PC-9 (cell line): ENCODE measurements around the gene CYP4Z1. TPM values are rescaled to one million over a fixed set of nuclear protein-coding genes. Genes with fewer than 3 reads are reported as not detected.
"Not testable (repeated sequence)": the region's sequence is repeated elsewhere in the genome, so short reads cannot be mapped to it uniquely, and the experiment has no call there.

Source experiments
- BruUV-seq: library from RNA; stranded (reverse); fragments of 400-500 nt; replicated peaks from 2 replicates; lab custom pipeline; 2021; lab: Mats Ljungman, UMichigan
- CTCF ChIA-PET: fragments of 300-600 bp; sonication (Branson Sonifier 250); formaldehyde crosslinking; loops from one replicate; lab custom pipeline; 2022; ENCODE audit warnings: antibody characterized with exemption; lab: Charles Lee
- POLR2A ChIA-PET: fragments of 300-600 bp; sonication (Branson Sonifier 250); formaldehyde crosslinking; loops from one replicate; lab custom pipeline; 2022; ENCODE audit warnings: antibody characterized with exemption; ENCODE audit not compliant: unreplicated experiment; lab: Charles Lee
- DNase-seq, 2 experiments: peaks; one replicate each; pipeline versions ENCODE4 v3.0.0 to v3.0.0-alpha.2; 2015 to 2022; ENCODE audit warnings: mixed read lengths in 1 of 2
- H2AFZ ChIP-seq: fragments of 200-600 bp; sonication (generic); 2 replicates; pipeline ENCODE4 v1.8.1; 2017; ENCODE audit warnings: antibody characterized with exemption
- H3F3A ChIP-seq: fragments of 200-600 bp; sonication (generic); 2 replicates; pipeline ENCODE4 v1.8.1; 2017; ENCODE audit warnings: antibody characterized with exemption, mild to moderate bottlenecking, low read depth; ENCODE audit not compliant: insufficient read depth
- H3K27ac ChIP-seq: fragments of 200-600 bp; sonication (generic); 2 replicates; pipeline ENCODE4 v1.6.1; 2016; ENCODE audit warnings: mixed run types
- H3K27me3 ChIP-seq: fragments of 200-600 bp; sonication (generic); 2 replicates; pipeline ENCODE4 v1.6.1; 2016; ENCODE audit warnings: low read depth, mixed run types; ENCODE audit not compliant: insufficient read depth
- H3K36me3 ChIP-seq: fragments of 200-600 bp; sonication (generic); 2 replicates; pipeline ENCODE4 v1.6.1; 2016; ENCODE audit warnings: low read depth, mixed run types
- H3K4me1 ChIP-seq: fragments of 200-600 bp; sonication (generic); replicated peaks from 2 replicates; pipeline ENCODE4 v1.6.1; 2016; ENCODE audit warnings: mixed run types; ENCODE audit not compliant: insufficient read depth
- H3K4me2 ChIP-seq: fragments of 200-600 bp; sonication (generic); 2 replicates; pipeline ENCODE4 v1.6.1; 2017; ENCODE audit warnings: mixed run types
- H3K4me3 ChIP-seq: fragments of 200-600 bp; sonication (generic); 2 replicates; pipeline ENCODE4 v1.6.1; 2016; ENCODE audit warnings: mixed run types
- H3K79me2 ChIP-seq: fragments of 200-600 bp; sonication (generic); 2 replicates; pipeline ENCODE4 v1.6.1; 2017; ENCODE audit warnings: low read depth, mixed run types
- H3K9me2 ChIP-seq: fragments of 200-600 bp; sonication (generic); 2 replicates; pipeline ENCODE4 v1.8.1; 2017; ENCODE audit warnings: mild to moderate bottlenecking; ENCODE audit not compliant: insufficient read depth
- H3K9me3 ChIP-seq: fragments of 200-600 bp; sonication (generic); 2 replicates; pipeline ENCODE4 v1.8.1; 2016; ENCODE audit warnings: low read depth; ENCODE audit not compliant: insufficient read depth
- H4K20me1 ChIP-seq: fragments of 200-600 bp; sonication (generic); 2 replicates; pipeline ENCODE4 v1.8.1; 2017; ENCODE audit not compliant: insufficient read depth
- CTCF ChIP-seq: fragments of 200-600 bp; sonication (generic); conservative IDR thresholded peaks from 2 replicates; pipeline ENCODE4 v1.6.1; 2017; ENCODE audit warnings: mixed run types, antibody characterized with exemption, mild to moderate bottlenecking, moderate library complexity
- EZH2 ChIP-seq: fragments of 200-600 bp; sonication (generic); IDR thresholded peaks from 2 replicates; pipeline ENCODE4 v1.8.0; 2017; ENCODE audit warnings: antibody characterized with exemption, low read depth
- intact Hi-C: fragments of 100-400 bp; cut with micrococcal nuclease; formaldehyde crosslinking; loops from one replicate; pipeline ENCODE4 v1.10.0; 2022; ENCODE audit not compliant: unreplicated experiment
- total RNA-seq: library from RNA; stranded (reverse); gene quantifications from 2 replicates; pipeline ENCODE4 v1.2.3, GENCODE V29; 2021

Gene CYP4Z1
- total RNA-seq, 1 experiment from 2014 or later, result not detected

DNA sequence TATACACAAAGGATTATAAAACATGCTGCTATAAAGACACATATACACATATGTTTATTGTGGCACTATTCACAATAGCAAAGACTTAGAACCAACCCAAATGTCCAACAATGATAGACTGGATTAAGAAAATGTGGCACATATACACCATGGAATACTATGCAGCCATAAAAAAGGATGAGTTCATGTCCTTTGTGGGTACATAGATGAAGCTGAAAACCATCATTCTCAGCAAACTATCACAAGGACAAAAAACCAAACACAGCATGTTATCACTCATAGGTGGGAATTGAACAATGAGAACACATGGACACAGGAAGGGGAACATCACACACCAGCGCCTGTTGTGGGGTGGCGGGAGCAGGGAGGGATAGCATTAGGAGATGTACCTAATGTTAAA, 60.0 kb downstream of the CYP4Z1 start:
- H3K27ac ChIP-seq, H3K4me3 ChIP-seq, H3K4me1 ChIP-seq, H4K20me1 ChIP-seq, H3K4me2 ChIP-seq, H3F3A ChIP-seq, H3K9me2 ChIP-seq, BruUV-seq, DNase-seq, POLR2A ChIA-PET, H2AFZ ChIP-seq, intact Hi-C loops, H3K9me3 ChIP-seq, H3K36me3 ChIP-seq, H3K79me2 ChIP-seq, CTCF ChIA-PET, H3K27me3 ChIP-seq: not testable (repeated sequence)

GRCh38 chr1:47128221-47128620, 61.2 kb downstream of the CYP4Z1 start:
- intact Hi-C loops, result no loop called here
- Histone ChIP-seq H3F3A (no peaks in the 10 kb centered on the region), H3K4me3 (no peak overlapping the region), H3K27ac (no peak overlapping the region), H3K4me1 (no peaks in the 10 kb centered on the region), H3K36me3 (no peaks in the 10 kb centered on the region), H3K79me2 (no peaks in the 10 kb centered on the region), H4K20me1 (no peaks in the 10 kb centered on the region), H3K9me2 (no peaks in the 10 kb centered on the region), H3K27me3 (no peaks in the 10 kb centered on the region), H3K9me3 (no peaks in the 10 kb centered on the region), H2AFZ (no peak overlapping the region), H3K4me2 (no peak overlapping the region)
- no peak for DNase-seq
- POLR2A ChIA-PET, result no interaction called here
- no TSS peak for BruUV-seq
- CTCF ChIA-PET, result interaction anchor here (0.6 kb wide), 1 partner anchor 602 kb away, joined by 4 read pairs; no protein-coding TSS in a partner anchor
- TF ChIP-seq EZH2, result no peak
- TF ChIP-seq CTCF, result no peak

DNA sequence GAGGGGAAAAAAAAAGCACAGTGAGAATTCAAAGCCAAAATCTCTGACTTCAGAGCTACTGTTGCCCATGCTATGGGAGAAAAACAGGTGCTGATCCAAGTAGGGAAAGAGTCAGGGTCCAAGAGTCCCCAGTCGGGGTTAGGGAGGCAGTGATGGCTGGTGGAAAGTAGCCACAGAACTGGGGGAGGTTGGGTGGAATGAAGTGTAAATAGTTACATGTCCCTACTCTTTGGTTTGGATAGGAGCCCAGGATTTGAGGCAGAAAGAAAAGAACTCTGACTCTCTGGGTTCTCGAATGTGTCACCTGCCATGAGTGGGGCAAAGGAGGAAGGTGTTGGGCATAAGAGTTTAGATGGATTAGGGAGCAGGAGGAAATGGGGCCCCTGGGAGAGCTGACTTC, 61.8 kb downstream of the CYP4Z1 start:
- H3K4me3 ChIP-seq, H3K4me1 ChIP-seq, H3K4me2 ChIP-seq, H3K9me2 ChIP-seq, DNase-seq, H3K27ac ChIP-seq, H4K20me1 ChIP-seq, H2AFZ ChIP-seq, BruUV-seq, H3K79me2 ChIP-seq, H3K27me3 ChIP-seq, POLR2A ChIA-PET, CTCF ChIA-PET, H3F3A ChIP-seq, H3K9me3 ChIP-seq, H3K36me3 ChIP-seq, intact Hi-C loops: not testable (repeated sequence)

- H3F3A ChIP-seq, H3K4me2 ChIP-seq, intact Hi-C loops, H3K36me3 ChIP-seq, BruUV-seq, H3K4me3 ChIP-seq, H3K27me3 ChIP-seq, POLR2A ChIA-PET, H3K9me3 ChIP-seq, DNase-seq, H3K79me2 ChIP-seq, H3K9me2 ChIP-seq, H4K20me1 ChIP-seq, CTCF ChIA-PET, H3K27ac ChIP-seq, H2AFZ ChIP-seq, H3K4me1 ChIP-seq: not testable (repeated sequence)
Measured at GRCh38 chr1:47129489-47130230, 62.6 kb downstream of the CYP4Z1 start.

- H3K4me3 ChIP-seq, H2AFZ ChIP-seq, H3K4me1 ChIP-seq, H3K9me2 ChIP-seq, H4K20me1 ChIP-seq, H3K27me3 ChIP-seq, BruUV-seq, H3K27ac ChIP-seq, DNase-seq, H3K79me2 ChIP-seq, intact Hi-C loops, H3K4me2 ChIP-seq, POLR2A ChIA-PET, H3K36me3 ChIP-seq, H3F3A ChIP-seq, CTCF ChIA-PET, H3K9me3 ChIP-seq: not testable (repeated sequence)
Measured at GRCh38 chr1:47132665-47133064, 65.6 kb downstream of the CYP4Z1 start.
